ENCODE data around the gene SYT17. TPM values are rescaled to one million over a fixed set of nuclear protein-coding genes. Genes with fewer than 3 reads are reported as not detected.

The SYT17 gene
- polyA plus RNA-seq, 3 donors = 0.81 to 4.9 (median 1.1) TPM

DNA sequence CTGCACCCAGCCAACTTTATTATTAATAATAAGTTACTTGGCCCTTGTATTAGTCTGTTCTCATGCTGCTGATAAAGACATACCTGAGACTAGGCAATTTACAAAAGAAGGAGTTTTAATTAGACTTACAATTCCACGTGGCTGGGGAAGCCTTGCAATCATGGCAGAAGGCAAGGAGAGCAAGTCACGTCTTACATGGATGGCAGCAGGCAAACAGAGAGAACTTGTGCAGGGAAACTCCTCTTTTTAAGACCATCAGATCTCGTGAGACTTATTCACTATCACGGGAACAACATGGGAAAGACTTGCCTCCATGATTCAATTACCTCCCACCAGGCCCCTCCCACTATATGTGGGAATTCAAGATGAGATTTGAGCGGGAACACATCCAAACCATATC, 47.7 kb downstream of the SYT17 start:
- H3K9me3 ChIP-seq (replicated peaks in 1 of 2; ENCODE audit: control insufficient read depth in 1 of 2, insufficient read depth in 1 of 2, low read length in 2 of 2) = peaks cover 10% of the 10 kb centered on the region in 2 donors
- peaks cover 11 to 21% (median 12%) of the 10 kb centered on the region in 7 donors for H3K9me3 Mint-ChIP-seq
- H3K27me3 ChIP-seq (ENCODE audit: control insufficient read depth in 2 of 2, insufficient read depth in 2 of 2, low read length in 2 of 2) = no peaks in the 10 kb centered on the region
- H4K20me1 ChIP-seq (ENCODE audit: insufficient read depth, low read length) = no peaks in the 10 kb centered on the region
- no peaks in the 10 kb centered on the region for H3K79me2 ChIP-seq (ENCODE audit: insufficient read depth, low read length)
- no peak overlapping the region for H2AFZ ChIP-seq (ENCODE audit: insufficient read depth, low read depth, low read length, poor library complexity, severe bottlenecking)
- intact Hi-C loops (cut with micrococcal nuclease) = no loop called here
- no peak overlapping the region for H3K4me2 ChIP-seq (replicated peaks; ENCODE audit: extremely low read depth, low read length, poor library complexity, severe bottlenecking)
- WGBS (ENCODE audit: insufficient coverage) = 92% methylated on average over 2 of the region's 5 CpGs
- DNase-seq = no peak
- H3K4me3 Mint-ChIP-seq = peak overlapping the region in 1 of 2 donors; percentile 28
- TF ChIP-seq, protein P1, sequence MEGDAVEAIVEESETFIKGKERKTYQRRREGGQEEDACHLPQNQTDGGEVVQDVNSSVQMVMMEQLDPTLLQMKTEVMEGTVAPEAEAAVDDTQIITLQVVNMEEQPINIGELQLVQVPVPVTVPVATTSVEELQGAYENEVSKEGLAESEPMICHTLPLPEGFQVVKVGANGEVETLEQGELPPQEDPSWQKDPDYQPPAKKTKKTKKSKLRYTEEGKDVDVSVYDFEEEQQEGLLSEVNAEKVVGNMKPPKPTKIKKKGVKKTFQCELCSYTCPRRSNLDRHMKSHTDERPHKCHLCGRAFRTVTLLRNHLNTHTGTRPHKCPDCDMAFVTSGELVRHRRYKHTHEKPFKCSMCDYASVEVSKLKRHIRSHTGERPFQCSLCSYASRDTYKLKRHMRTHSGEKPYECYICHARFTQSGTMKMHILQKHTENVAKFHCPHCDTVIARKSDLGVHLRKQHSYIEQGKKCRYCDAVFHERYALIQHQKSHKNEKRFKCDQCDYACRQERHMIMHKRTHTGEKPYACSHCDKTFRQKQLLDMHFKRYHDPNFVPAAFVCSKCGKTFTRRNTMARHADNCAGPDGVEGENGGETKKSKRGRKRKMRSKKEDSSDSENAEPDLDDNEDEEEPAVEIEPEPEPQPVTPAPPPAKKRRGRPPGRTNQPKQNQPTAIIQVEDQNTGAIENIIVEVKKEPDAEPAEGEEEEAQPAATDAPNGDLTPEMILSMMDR (IDR thresholded peaks at IDR 0.05) = no peak
- peaks cover 5 to 10% (median 9%) of the 10 kb centered on the region in 3 donors for H3K27me3 Mint-ChIP-seq (ENCODE audit: low read depth in 3 of 3)
- H3K4me1 Mint-ChIP-seq = peaks cover 25% of the 10 kb centered on the region
- no peak overlapping the region for H3K9ac ChIP-seq (ENCODE audit: insufficient read depth, low read length, poor library complexity, severe bottlenecking)
- H3K27ac ChIP-seq (ENCODE audit: low read depth in 1 of 2, low read length in 2 of 2) = no peak overlapping the region
- no peak overlapping the region for H3K4me3 ChIP-seq (replicated peaks in 1 of 3; ENCODE audit: low read depth in 2 of 3, low read length in 3 of 3)
- peaks cover 3 to 7% of the 10 kb centered on the region in 2 donors for H3K36me3 Mint-ChIP-seq
- no peak overlapping the region for H3K27ac Mint-ChIP-seq
- no peaks in the 10 kb centered on the region for H3K36me3 ChIP-seq (replicated peaks in 1 of 2; ENCODE audit: control insufficient read depth in 1 of 2, insufficient read depth in 2 of 2, low read length in 2 of 2)
- peaks cover 20 to 21% of the 10 kb centered on the region in 2 donors for H3K4me1 ChIP-seq (ENCODE audit: control insufficient read depth in 1 of 2, insufficient read depth in 2 of 2, low read length in 2 of 2)

GRCh38 chr16:19218581-19218980, 50.5 kb downstream of the SYT17 start:
- intact Hi-C loops (cut with micrococcal nuclease) = no loop called here
- 91% methylated on average over 3 of the region's 4 CpGs for WGBS (ENCODE audit: insufficient coverage)

More at GRCh38 chr16:19218581-19218980, 50.5 kb downstream of the SYT17 start:
- peaks cover 0 to under 1% of the 10 kb centered on the region in 2 donors for H3K9me3 ChIP-seq (replicated peaks in 1 of 2; ENCODE audit: control insufficient read depth in 1 of 2, insufficient read depth in 1 of 2, low read length in 2 of 2)
- Mint-ChIP-seq H3K9me3 (peaks cover 2 to 7% (median 3%) of the 10 kb centered on the region in 7 donors), H3K27ac (no peak overlapping the region), H3K27me3 (ENCODE audit: low read depth in 3 of 3) (peaks cover 5 to 10% (median 9%) of the 10 kb centered on the region in 3 donors), H3K4me3 (no peak overlapping the region), H3K4me1 (peaks cover 8% of the 10 kb centered on the region), H3K36me3 (no peaks in the 10 kb centered on the region)
- H3K27ac ChIP-seq (ENCODE audit: low read depth in 1 of 2, low read length in 2 of 2) = no peak overlapping the region
- H3K4me3 ChIP-seq (replicated peaks in 1 of 3; ENCODE audit: low read depth in 2 of 3, low read length in 3 of 3) = no peak overlapping the region
- H3K9ac ChIP-seq (ENCODE audit: insufficient read depth, low read length, poor library complexity, severe bottlenecking) = no peak overlapping the region
- H3K27me3 ChIP-seq (ENCODE audit: control insufficient read depth in 2 of 2, insufficient read depth in 2 of 2, low read length in 2 of 2) = no peaks in the 10 kb centered on the region
- TF ChIP-seq, protein P1 (IDR thresholded peaks at IDR 0.05) = no peak
- H2AFZ ChIP-seq (ENCODE audit: insufficient read depth, low read depth, low read length, poor library complexity, severe bottlenecking) = no peak overlapping the region
- no peak overlapping the region for H3K4me2 ChIP-seq (replicated peaks; ENCODE audit: extremely low read depth, low read length, poor library complexity, severe bottlenecking)
- H3K36me3 ChIP-seq (replicated peaks in 1 of 2; ENCODE audit: control insufficient read depth in 1 of 2, insufficient read depth in 2 of 2, low read length in 2 of 2) = no peaks in the 10 kb centered on the region
- no peak for DNase-seq
- no peaks in the 10 kb centered on the region for H4K20me1 ChIP-seq (ENCODE audit: insufficient read depth, low read length)
- no peaks in the 10 kb centered on the region for H3K79me2 ChIP-seq (ENCODE audit: insufficient read depth, low read length)
- peaks cover 3 to 4% of the 10 kb centered on the region in 2 donors for H3K4me1 ChIP-seq (ENCODE audit: control insufficient read depth in 1 of 2, insufficient read depth in 2 of 2, low read length in 2 of 2)
